WTC11 (cell line): ENCODE data around the gene GGTLC2. TPM values are rescaled to one million over a fixed set of nuclear protein-coding genes. Genes with fewer than 3 reads are reported as not detected.

ENCODE experiments used
- ATAC-seq: fragments of 200-7000 bp; cut with Tn5 transposase; 2 replicates; pipeline ENCODE4 v1.10.0; 2021; ENCODE audit warnings: mild to moderate bottlenecking, moderate library complexity
- CTCF ChIA-PET: fragments of 300-600 bp; sonication (Branson Sonifier 250); formaldehyde crosslinking; loops from one replicate; lab custom pipeline; 2021; ENCODE audit warnings: antibody characterized with exemption; lab: Charles Lee
- POLR2A ChIA-PET: fragments of 350-600 bp; sonication (Branson Sonifier 250); formaldehyde crosslinking; loops from one replicate; lab custom pipeline; 2021; ENCODE audit warnings: antibody characterized with exemption; lab: Charles Lee
- DNase-seq: peaks from one replicate; pipeline ENCODE4 v3.0.0; 2021; ENCODE audit warnings: low spot score
- H3K27ac Mint-ChIP-seq: 2 replicates; pipeline ENCODE4 v1.8.0; 2021; ENCODE audit warnings: mixed read lengths
- H3K27me3 Mint-ChIP-seq: 2 replicates; pipeline ENCODE4 v1.8.0; 2021; ENCODE audit warnings: low read depth, mild to moderate bottlenecking, moderate library complexity, mixed read lengths
- H3K36me3 Mint-ChIP-seq: 2 replicates; pipeline ENCODE4 v1.8.0; 2021; ENCODE audit warnings: mixed read lengths
- H3K4me1 Mint-ChIP-seq: 2 replicates; pipeline ENCODE4 v1.8.0; 2022; ENCODE audit warnings: mixed read lengths
- H3K4me3 Mint-ChIP-seq: 2 replicates; pipeline ENCODE4 v1.8.0; 2021; ENCODE audit warnings: mild to moderate bottlenecking, moderate library complexity, mixed read lengths
- H3K9me3 Mint-ChIP-seq: 2 replicates; pipeline ENCODE4 v1.8.0; 2021; ENCODE audit warnings: mixed read lengths
- ELF4 ChIP-seq: sonication (generic); formaldehyde crosslinking; IDR thresholded peaks from 2 replicates; pipeline ENCODE4 v1.8.1; 2022; ENCODE audit warnings: low read depth, mild to moderate bottlenecking, moderate library complexity, missing genetic modification reagents
- ETV6 ChIP-seq: sonication (generic); formaldehyde crosslinking; IDR thresholded peaks from 2 replicates; pipeline ENCODE4 v1.8.1; 2022; ENCODE audit warnings: mild to moderate bottlenecking, missing genetic modification reagents
- FOXP1 ChIP-seq: sonication (generic); formaldehyde crosslinking; IDR thresholded peaks from 2 replicates; pipeline ENCODE4 v1.8.0; 2022; ENCODE audit warnings: missing genetic modification reagents, mild to moderate bottlenecking, moderate library complexity, borderline replicate concordance
- HMGA2 ChIP-seq: fragments of 250-450 bp; sonication (Bioruptor Pico); IDR thresholded peaks from 2 replicates; pipeline ENCODE4 v1.4.0; 2021; ENCODE audit warnings: mild to moderate bottlenecking, moderate library complexity
- NFATC4 ChIP-seq: fragments of 250-450 bp; sonication (Bioruptor Pico); IDR thresholded peaks from 2 replicates; pipeline ENCODE4 v1.9.0; 2021; ENCODE audit warnings: mild to moderate bottlenecking
- RELA ChIP-seq: sonication (generic); formaldehyde crosslinking; IDR thresholded peaks from 2 replicates; pipeline ENCODE4 v1.8.1; 2022; ENCODE audit warnings: missing genetic modification reagents, mild to moderate bottlenecking, borderline replicate concordance
- SMAD3 ChIP-seq: sonication (generic); formaldehyde crosslinking; IDR thresholded peaks from 2 replicates; pipeline ENCODE4 v1.8.0; 2022; ENCODE audit warnings: missing genetic modification reagents, mild to moderate bottlenecking, borderline replicate concordance
- SOX15 ChIP-seq: fragments of 250-450 bp; sonication (Bioruptor Pico); IDR thresholded peaks from 2 replicates; pipeline ENCODE4 v1.9.0; 2021; ENCODE audit warnings: mild to moderate bottlenecking
- SP1 ChIP-seq: sonication (generic); formaldehyde crosslinking; conservative IDR thresholded peaks from 2 replicates; pipeline ENCODE4 v1.8.1; 2022; ENCODE audit warnings: missing genetic modification reagents
- TCF7 ChIP-seq: sonication (generic); formaldehyde crosslinking; IDR thresholded peaks from 2 replicates; pipeline ENCODE4 v1.8.0; 2022; ENCODE audit warnings: mild to moderate bottlenecking, low read depth, missing genetic modification reagents, moderate library complexity
- ZNF121 ChIP-seq: sonication (generic); formaldehyde crosslinking; IDR thresholded peaks from 2 replicates; pipeline ENCODE4 v1.8.0; 2023; ENCODE audit warnings: missing genetic modification reagents
- ZNF317 ChIP-seq: sonication (generic); formaldehyde crosslinking; IDR thresholded peaks from 2 replicates; pipeline ENCODE4 v1.8.1; 2023; ENCODE audit warnings: low read depth, mild to moderate bottlenecking, moderate library complexity, missing genetic modification reagents, borderline replicate concordance
- ZNF423 ChIP-seq: fragments of 250-450 bp; sonication (Bioruptor Pico); IDR thresholded peaks from 2 replicates; pipeline ENCODE4 v2.1.2; 2022; ENCODE audit warnings: mild to moderate bottlenecking, moderate library complexity
- ZNF671 ChIP-seq: fragments of 250-450 bp; sonication (Bioruptor Pico); IDR thresholded peaks from 2 replicates; pipeline ENCODE4 v1.8.0; 2021; ENCODE audit warnings: mild to moderate bottlenecking
- total RNA-seq: library from RNA; stranded (reverse); gene quantifications from 3 replicates; pipeline ENCODE4 v1.2.3, GENCODE V29; 2021
- TF ChIP-seq, protein P1 (sequence below): sonication (generic); formaldehyde crosslinking; IDR thresholded peaks from 2 replicates; pipeline ENCODE4 v1.8.1; 2023; ENCODE audit warnings: mild to moderate bottlenecking, missing genetic modification reagents, moderate library complexity
- TF ChIP-seq, protein P2 (sequence below): sonication (generic); formaldehyde crosslinking; IDR thresholded peaks from 2 replicates; pipeline ENCODE4 v1.8.1; 2023; ENCODE audit warnings: mild to moderate bottlenecking, moderate library complexity, missing genetic modification reagents
- TF ChIP-seq, protein P3 (sequence below): sonication (generic); formaldehyde crosslinking; IDR thresholded peaks from 2 replicates; pipeline ENCODE4 v1.8.0; 2023; ENCODE audit warnings: mild to moderate bottlenecking, missing genetic modification reagents
- TF ChIP-seq, protein P4 (sequence below): sonication (generic); formaldehyde crosslinking; IDR thresholded peaks from 2 replicates; pipeline ENCODE4 v1.8.1; 2022; ENCODE audit warnings: missing genetic modification reagents, borderline replicate concordance
- TF ChIP-seq, protein P5 (sequence below): sonication (generic); formaldehyde crosslinking; IDR thresholded peaks from 2 replicates; pipeline ENCODE4 v1.8.0; 2022; ENCODE audit warnings: mild to moderate bottlenecking, missing genetic modification reagents
- TF ChIP-seq, protein P6 (sequence below): sonication (generic); formaldehyde crosslinking; IDR thresholded peaks from 2 replicates; pipeline ENCODE4 v1.8.1; 2022; ENCODE audit warnings: low read depth, mild to moderate bottlenecking, moderate library complexity, missing genetic modification reagents, borderline replicate concordance

Gene GGTLC2
- total RNA-seq, 1 experiment from 2014 or later = not detected

DNA sequence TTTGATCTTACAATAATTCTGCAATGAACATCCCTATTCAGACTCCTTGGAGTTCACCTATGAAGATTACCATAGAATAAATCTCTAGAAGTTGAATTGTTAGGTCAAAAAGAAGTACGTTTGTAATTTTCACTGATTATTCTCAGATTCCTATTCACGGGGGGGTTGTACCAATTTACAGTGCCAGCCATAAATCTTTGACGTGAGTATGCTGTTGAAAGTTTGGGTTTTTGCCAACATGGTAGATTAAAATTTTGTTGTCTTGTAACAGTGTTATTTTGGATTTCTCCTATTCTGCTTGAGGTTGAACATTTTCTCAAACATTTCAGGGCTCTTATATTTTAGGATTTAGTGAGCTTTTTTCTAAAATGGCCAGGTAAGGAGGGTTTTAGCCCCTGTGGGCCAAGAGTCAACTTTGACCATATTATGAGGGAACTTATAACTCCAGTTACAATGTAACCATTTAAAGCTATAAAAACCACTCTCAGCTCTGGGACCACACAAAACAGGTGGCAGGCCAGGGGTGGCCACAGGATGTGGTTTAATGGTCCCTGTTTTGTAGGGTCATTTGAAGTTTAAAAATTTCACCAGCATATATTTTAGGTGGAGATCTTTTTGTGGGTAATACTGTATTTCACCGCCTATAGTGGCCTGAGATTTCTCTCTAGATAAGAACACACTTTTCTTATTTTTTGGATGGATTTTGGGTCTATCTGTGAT, 25.8 kb downstream of the GGTLC2 start:
- H3K9me3 Mint-ChIP-seq = peaks cover 22% of the 10 kb centered on the region
- POLR2A ChIA-PET = no interaction called here
- H3K4me3 Mint-ChIP-seq = no peak overlapping the region
- CTCF ChIA-PET = no interaction called here
- H3K27ac Mint-ChIP-seq = no peak overlapping the region
- no peak for DNase-seq
- peaks cover 96% of the 10 kb centered on the region for H3K27me3 Mint-ChIP-seq
- no peak for TF ChIP-seq ELF4 (CRISPR knock-in tag)
- no peak for TF ChIP-seq NFATC4
- TF ChIP-seq ZNF121 (CRISPR knock-in tag) = no peak
- TF ChIP-seq ZNF671 (CRISPR knock-in tag) = no peak
- peak; percentile 82; the same call in 1 of the 2 replicates for TF ChIP-seq ZNF317 (CRISPR knock-in tag)
- TF ChIP-seq RELA = no peak
- H3K36me3 Mint-ChIP-seq = no peaks in the 10 kb centered on the region
- ATAC-seq = no peak
- no peaks in the 10 kb centered on the region for H3K4me1 Mint-ChIP-seq

DNA sequence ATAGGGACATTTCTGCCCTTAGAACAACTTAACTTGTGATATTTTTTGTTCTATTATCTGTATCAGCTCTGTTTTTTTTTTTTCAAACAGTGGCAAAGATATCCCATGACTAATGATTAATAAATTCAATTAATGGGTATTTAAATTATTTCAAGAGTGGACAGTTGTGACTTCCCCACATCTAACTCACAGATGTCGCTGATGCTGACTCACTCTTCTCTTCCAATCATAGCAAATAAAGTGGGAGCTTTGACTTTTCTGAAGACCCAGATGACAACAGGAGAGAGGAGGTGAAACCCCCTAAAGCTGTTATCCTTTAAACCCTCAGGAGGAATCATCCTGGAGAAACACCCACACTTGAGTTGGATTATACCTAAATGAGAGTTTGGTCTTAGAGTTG, 27.1 kb downstream of the GGTLC2 start:
- H3K27me3 Mint-ChIP-seq = peaks cover 96% of the 10 kb centered on the region
- peaks cover 22% of the 10 kb centered on the region for H3K9me3 Mint-ChIP-seq
- no peak overlapping the region for H3K4me3 Mint-ChIP-seq
- ATAC-seq = no peak
- H3K27ac Mint-ChIP-seq = no peak overlapping the region
- POLR2A ChIA-PET = no interaction called here
- CTCF ChIA-PET = interaction anchor here (0.7 kb wide), 1 partner anchor 99 kb away, joined by 3 read pairs; no protein-coding TSS in a partner anchor
- no peaks in the 10 kb centered on the region for H3K4me1 Mint-ChIP-seq
- TF ChIP-seq SMAD3 (CRISPR knock-in tag) (no peak), TCF7 (CRISPR knock-in tag) (no peak), ZNF423 (CRISPR knock-in tag) (no peak), HMGA2 (CRISPR knock-in tag) (no peak), ZNF121 (CRISPR knock-in tag) (no peak), SOX15 (CRISPR knock-in tag) (no peak), ZNF671 (CRISPR knock-in tag) (no peak), SP1 (CRISPR knock-in tag) (no peak)
- TF ChIP-seq, protein P1, sequence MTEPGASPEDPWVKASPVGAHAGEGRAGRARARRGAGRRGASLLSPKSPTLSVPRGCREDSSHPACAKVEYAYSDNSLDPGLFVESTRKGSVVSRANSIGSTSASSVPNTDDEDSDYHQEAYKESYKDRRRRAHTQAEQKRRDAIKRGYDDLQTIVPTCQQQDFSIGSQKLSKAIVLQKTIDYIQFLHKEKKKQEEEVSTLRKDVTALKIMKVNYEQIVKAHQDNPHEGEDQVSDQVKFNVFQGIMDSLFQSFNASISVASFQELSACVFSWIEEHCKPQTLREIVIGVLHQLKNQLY (CRISPR knock-in tag) = no peak
- TF ChIP-seq, protein P2, sequence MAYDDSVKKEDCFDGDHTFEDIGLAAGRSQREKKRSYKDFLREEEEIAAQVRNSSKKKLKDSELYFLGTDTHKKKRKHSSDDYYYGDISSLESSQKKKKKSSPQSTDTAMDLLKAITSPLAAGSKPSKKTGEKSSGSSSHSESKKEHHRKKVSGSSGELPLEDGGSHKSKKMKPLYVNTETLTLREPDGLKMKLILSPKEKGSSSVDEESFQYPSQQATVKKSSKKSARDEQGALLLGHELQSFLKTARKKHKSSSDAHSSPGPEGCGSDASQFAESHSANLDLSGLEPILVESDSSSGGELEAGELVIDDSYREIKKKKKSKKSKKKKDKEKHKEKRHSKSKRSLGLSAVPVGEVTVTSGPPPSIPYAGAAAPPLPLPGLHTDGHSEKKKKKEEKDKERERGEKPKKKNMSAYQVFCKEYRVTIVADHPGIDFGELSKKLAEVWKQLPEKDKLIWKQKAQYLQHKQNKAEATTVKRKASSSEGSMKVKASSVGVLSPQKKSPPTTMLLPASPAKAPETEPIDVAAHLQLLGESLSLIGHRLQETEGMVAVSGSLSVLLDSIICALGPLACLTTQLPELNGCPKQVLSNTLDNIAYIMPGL (CRISPR knock-in tag) = no peak
- TF ChIP-seq, protein P3, sequence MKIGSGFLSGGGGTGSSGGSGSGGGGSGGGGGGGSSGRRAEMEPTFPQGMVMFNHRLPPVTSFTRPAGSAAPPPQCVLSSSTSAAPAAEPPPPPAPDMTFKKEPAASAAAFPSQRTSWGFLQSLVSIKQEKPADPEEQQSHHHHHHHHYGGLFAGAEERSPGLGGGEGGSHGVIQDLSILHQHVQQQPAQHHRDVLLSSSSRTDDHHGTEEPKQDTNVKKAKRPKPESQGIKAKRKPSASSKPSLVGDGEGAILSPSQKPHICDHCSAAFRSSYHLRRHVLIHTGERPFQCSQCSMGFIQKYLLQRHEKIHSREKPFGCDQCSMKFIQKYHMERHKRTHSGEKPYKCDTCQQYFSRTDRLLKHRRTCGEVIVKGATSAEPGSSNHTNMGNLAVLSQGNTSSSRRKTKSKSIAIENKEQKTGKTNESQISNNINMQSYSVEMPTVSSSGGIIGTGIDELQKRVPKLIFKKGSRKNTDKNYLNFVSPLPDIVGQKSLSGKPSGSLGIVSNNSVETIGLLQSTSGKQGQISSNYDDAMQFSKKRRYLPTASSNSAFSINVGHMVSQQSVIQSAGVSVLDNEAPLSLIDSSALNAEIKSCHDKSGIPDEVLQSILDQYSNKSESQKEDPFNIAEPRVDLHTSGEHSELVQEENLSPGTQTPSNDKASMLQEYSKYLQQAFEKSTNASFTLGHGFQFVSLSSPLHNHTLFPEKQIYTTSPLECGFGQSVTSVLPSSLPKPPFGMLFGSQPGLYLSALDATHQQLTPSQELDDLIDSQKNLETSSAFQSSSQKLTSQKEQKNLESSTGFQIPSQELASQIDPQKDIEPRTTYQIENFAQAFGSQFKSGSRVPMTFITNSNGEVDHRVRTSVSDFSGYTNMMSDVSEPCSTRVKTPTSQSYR (CRISPR knock-in tag) = no peak
- no peak for DNase-seq
- H3K36me3 Mint-ChIP-seq = no peaks in the 10 kb centered on the region

DNA sequence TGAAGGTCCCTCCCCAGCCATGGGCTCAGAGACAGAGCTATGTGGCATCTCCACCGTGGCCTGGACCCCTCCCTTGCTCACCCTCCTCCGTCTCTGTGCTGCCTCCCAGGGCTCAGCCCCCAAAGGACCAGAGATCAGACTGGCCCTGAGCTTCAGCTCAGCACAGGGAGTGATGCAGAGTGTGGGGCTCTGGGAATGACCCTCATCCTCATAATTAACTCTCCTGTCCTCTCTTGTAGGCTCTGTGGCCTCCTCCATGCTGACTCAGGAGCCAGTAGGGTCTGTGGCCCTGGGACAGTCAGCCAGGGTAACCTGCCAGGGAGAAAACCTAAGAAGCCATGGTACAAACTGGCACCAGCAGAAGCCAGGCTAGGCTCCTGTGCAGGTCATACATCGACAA, 28.7 kb downstream of the GGTLC2 start:
- Mint-ChIP-seq H3K4me1 (no peaks in the 10 kb centered on the region), H3K9me3 (peaks cover 22% of the 10 kb centered on the region), H3K27ac (no peak overlapping the region), H3K36me3 (no peaks in the 10 kb centered on the region), H3K27me3 (peaks cover 100% of the 10 kb centered on the region), H3K4me3 (no peak overlapping the region)
- POLR2A ChIA-PET = no interaction called here
- DNase-seq (no peak), ATAC-seq (no peak)
- CTCF ChIA-PET = interaction anchor here (0.8 to 1.3 kb wide), 2 partner anchors 12 to 95 kb away, joined by 3 to 6 read pairs; no protein-coding TSS in a partner anchor
- TF ChIP-seq, protein P4, sequence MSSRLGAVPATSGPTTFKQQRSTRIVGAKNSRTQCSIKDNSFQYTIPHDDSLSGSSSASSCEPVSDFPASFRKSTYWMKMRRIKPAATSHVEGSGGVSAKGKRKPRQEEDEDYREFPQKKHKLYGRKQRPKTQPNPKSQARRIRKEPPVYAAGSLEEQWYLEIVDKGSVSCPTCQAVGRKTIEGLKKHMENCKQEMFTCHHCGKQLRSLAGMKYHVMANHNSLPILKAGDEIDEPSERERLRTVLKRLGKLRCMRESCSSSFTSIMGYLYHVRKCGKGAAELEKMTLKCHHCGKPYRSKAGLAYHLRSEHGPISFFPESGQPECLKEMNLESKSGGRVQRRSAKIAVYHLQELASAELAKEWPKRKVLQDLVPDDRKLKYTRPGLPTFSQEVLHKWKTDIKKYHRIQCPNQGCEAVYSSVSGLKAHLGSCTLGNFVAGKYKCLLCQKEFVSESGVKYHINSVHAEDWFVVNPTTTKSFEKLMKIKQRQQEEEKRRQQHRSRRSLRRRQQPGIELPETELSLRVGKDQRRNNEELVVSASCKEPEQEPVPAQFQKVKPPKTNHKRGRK = no peak
- no peak for TF ChIP-seq ZNF317 (CRISPR knock-in tag)
- TF ChIP-seq, protein P5, sequence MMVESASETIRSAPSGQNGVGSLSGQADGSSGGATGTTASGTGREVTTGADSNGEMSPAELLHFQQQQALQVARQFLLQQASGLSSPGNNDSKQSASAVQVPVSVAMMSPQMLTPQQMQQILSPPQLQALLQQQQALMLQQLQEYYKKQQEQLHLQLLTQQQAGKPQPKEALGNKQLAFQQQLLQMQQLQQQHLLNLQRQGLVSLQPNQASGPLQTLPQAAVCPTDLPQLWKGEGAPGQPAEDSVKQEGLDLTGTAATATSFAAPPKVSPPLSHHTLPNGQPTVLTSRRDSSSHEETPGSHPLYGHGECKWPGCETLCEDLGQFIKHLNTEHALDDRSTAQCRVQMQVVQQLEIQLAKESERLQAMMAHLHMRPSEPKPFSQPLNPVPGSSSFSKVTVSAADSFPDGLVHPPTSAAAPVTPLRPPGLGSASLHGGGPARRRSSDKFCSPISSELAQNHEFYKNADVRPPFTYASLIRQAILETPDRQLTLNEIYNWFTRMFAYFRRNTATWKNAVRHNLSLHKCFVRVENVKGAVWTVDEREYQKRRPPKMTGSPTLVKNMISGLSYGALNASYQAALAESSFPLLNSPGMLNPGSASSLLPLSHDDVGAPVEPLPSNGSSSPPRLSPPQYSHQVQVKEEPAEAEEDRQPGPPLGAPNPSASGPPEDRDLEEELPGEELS = no peak
- TF ChIP-seq, protein P6, sequence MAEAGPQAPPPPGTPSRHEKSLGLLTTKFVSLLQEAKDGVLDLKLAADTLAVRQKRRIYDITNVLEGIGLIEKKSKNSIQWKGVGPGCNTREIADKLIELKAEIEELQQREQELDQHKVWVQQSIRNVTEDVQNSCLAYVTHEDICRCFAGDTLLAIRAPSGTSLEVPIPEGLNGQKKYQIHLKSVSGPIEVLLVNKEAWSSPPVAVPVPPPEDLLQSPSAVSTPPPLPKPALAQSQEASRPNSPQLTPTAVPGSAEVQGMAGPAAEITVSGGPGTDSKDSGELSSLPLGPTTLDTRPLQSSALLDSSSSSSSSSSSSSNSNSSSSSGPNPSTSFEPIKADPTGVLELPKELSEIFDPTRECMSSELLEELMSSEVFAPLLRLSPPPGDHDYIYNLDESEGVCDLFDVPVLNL (CRISPR knock-in tag) = no peak
- no peak for TF ChIP-seq ETV6
- no peak for TF ChIP-seq FOXP1 (CRISPR knock-in tag)
